HG03575 (cell line): ENCODE data around the gene GNPAT.

Experiments used
- ATAC-seq: cut with Tn5 transposase; IDR thresholded peaks from one replicate; pipeline ENCODE4 v1.9.1; 2021; ENCODE audit not compliant: unreplicated experiment, insufficient number of reproducible peaks, low FRiP score; ENCODE audit errors: extremely low read depth

GNPAT gene

DNA sequence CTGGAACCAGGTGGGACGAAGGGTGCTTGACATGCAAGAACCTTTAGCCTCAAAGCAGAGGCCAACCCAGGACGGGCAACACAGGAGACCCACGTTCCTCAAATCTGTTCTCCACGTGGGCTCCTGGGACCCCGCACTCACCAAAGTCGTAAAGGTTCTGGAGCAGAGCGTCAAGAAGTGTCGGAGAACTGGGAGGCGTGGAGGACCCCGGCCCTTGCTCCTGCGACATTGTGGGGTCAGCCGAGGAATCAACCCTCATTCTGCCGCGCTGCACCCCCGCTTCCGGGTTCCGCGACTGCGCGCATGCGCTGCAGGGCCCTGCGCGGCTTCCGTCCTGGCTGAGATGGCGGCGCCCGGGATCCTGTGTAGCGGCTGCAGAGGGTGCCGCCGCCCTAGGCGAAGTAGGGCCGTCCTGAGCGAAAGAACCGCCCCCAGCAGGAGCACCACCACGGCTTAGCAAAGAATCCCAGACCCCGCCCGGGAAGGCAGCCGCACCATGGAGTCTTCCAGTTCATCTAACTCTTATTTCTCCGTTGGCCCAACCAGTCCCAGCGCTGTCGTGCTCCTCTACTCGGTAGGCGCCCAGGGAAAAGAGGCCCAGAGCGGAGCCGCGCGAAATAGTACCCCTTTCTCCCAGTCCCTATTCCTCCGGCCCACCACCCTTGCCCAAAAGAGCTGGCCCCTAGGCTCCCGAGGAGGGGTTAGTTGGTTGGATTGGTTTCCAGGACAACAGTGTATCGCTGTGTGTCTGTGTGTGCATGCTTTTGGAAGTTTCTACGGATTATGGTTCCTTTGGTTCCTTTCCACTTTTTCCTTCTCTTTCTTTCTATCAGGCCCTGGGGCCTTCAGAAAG lies at the start of gene GNPAT:
Gene GNPAT (plus strand): TSS at position 330 of the 853 bp plus-strand sequence. CDS start 167 bp downstream, at position 497.
- ATAC-seq: no peak

DNA sequence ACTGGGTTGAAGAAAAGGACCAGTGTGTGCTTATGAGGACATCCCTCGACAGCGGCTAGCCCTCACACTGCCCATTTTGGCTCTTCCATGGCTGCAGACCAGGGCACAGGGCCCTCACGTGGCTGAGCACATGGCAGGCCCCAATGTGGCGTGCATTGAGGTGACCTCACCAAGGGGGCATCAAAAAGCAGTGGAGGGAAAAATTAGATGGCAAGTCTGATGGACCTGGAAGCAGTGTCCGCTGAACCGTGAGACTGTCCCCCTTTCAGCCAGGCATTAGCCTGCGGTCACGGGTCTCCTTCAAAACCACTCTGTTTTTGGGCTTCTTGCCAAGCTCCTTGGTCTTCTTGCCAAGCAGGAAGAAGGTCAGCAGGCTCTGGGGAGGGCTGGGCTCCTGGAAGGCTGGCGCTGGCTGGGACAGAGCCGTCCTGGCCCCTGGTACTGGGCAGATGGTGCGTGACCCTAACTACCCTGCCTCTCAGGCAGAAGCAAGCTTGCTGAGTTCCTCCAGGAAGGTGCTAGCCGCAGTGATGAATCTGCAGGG lies 48.3 kb upstream of the GNPAT start:
- ATAC-seq: no peak

DNA sequence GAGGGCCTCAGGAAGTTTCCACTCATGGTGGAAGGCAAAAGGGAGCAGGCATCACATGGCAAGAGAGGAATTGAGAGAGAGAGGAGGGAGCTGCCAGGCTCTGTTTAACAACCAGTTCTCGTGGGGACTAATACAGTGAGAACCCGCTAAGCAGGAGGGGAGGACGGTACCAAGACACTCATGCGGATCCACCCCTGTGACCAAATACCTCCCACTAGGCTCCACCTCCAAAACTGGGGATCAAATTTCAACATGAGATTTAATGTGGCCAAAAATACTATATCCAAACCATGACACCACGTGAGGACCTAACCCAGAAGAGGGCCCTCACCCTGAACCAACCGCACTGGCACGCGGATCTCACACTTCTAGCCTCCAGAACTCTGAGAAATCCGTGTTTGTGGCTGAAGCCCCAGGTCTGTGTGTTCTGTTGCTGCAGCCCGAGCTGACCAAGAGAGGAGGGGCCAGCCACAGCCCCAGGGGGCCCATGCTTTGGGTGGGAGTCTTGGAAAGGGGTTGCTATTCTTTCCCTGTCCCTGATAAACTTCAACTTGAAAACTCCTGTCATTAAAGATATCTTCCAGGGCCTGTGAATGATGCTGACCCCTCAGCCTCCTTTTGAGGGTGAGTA lies 47.2 kb upstream of the GNPAT start:
- no peak for ATAC-seq

DNA sequence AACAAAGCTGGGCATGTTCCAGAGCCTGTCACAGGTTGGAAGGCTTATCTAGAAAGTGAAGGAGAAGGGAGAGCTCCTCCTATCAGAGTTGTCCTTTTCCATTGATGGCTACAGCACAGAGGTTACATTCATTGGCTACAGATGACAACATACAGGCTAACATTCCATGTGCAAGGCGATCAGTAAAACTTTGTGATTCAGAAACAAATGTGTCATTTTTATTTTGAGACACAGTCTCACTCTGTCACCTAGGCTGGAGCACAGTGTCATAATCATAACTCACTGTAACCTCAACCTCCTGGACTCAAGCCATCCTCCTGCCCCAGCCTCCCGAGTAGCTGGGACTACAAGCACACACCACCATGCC lies 46.6 kb upstream of the GNPAT start:
- ATAC-seq: no peak

DNA sequence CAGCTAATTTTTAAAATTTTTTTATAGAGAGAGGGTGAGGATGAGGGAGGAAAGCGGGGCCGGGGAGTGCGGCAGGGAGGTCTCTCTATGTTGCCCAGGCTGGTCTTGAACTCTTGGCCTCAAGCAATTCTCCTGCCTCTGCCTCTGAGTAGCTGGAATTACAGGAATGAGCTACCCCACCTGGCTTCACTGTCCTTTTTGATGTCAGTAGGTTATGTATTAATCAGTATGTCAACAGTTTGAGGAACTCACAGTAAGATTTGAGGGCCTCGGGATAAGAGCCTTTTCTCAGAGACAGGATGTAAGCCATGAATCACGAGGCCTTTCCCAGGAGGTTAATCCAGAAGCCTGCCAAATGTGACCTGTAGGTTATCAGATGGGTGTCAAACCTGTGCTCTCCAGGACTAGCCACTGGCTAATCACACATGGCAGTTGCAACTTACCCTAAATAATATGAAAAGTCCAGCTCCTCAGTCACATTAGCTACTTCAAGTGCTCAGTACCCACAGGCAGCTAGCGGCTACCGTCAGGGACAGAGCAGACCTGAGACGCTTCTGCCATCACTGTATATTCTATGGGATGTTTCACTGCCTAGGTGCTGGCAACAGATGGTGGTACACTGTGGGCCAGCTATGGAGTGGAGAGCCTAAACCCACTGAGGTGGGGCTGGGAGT lies 46.0 kb upstream of the GNPAT start:
- ATAC-seq: no peak

DNA sequence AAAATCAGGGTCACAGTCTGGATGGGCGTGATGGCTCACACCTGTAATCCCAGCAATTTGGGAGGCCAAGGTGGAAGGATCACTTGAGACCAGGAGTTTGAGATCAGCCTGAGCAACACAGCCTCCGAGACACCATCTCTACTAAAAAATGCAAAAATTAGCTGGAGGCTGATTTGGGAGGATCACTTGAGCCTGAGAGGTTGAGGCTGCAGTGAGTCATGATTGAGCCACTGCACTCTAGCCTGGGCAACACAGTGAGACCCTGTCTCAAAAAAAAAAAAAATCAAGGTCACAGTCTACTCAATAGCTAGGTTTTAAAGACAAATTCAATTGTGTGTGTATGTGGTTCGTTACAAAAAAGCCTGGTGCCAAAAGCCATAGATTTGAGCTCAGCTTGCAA lies 44.7 kb upstream of the GNPAT start:
- no peak for ATAC-seq

DNA sequence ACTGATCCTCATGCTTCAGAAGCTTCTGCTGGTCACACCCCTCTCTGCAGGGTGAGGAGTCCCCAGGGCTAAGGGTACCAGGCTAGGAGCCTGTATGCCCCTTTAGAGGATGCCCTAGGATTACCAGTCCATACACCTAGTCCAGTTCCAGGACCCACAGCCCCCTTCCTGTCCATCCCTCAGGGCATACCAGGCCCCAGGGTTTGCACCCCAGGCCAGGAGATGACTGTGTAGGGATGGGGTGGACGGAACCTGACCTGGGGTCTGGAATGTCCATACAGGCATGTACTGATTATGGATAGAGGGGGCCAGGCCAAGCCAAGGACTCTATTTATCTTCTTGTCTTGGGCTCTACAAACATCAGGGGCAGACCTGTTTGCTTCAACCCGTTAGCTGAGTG lies 44.3 kb upstream of the GNPAT start:
- no peak for ATAC-seq

DNA sequence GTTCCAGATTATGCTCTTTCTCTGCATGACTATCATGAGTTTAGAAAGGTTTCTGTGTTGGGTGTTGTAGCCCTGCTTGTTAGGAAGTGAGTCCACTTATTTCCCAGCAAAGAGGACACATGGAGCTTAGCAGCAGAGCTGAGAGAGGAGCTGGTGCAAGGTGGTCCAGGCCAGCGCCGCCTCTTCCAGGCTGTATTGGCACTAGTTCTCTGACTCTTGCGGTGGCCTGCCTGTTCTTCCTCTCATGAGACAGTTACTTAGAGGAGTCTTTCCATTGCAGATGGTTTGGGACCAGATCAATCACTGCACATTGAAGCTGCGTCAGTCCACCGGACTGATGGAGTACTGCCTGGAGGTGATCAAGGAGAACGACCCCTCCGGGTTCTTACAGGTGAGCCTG lies 41.1 kb upstream of the GNPAT start:
- ATAC-seq: no peak

DNA sequence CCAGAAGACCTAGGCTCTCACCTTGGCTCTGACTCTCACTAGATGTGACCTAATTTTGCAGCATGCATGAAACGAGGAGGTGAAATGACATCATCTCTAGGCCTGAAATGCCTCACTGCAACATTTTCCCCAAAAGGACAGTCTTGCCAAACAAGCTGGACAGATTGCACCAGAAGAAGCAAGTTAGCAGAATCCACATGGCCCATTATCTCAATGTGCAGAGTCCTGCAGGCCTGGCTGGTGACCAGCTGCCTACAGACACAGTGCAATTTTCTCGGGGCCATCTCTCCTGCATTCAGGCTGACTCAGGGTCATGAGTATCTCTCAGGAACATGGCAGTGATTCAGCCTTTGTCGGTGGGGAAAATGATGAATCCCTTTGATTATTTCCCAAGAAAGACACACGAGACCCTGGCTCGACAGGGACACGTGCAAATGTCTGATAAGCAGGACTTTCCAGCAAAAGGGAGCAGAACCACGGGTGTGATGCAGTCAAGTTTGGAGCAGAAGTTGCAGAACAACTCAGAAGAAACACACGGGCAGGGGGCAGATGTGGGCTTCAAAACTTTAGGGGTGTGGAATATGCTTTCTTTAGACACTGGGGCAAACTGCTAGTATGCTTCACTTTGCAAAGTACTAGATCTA lies 40.5 kb upstream of the GNPAT start:
- no peak for ATAC-seq

DNA sequence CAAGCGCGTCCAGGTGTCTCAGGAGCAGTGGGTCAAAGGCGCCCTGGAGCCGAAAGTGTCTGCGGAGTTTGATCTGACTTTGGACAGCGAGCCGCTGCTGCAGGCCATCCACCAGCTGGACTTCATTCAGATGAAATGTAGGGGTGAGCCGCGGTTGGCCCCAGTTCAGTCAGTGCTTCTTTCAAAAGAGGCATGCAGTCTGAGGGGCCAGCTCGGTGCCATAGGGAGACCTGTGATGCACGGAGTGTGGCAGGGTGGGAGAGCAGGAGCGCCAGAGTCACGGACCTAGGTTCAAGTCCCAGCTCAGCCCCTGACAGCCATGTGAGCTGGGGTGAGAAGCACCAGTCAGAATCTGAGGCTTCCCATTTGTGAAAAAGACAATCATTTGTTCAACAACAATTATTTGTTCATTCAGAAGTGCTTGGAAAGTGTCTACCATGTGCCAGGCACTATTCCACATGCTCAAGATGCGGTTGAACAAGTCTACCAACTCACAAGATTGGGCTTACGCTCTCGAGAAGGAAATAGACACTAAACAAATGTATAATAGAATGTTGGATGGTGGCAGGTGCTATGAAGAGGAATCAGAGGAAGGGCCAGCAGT lies 39.5 kb upstream of the GNPAT start:
- no peak for ATAC-seq

DNA sequence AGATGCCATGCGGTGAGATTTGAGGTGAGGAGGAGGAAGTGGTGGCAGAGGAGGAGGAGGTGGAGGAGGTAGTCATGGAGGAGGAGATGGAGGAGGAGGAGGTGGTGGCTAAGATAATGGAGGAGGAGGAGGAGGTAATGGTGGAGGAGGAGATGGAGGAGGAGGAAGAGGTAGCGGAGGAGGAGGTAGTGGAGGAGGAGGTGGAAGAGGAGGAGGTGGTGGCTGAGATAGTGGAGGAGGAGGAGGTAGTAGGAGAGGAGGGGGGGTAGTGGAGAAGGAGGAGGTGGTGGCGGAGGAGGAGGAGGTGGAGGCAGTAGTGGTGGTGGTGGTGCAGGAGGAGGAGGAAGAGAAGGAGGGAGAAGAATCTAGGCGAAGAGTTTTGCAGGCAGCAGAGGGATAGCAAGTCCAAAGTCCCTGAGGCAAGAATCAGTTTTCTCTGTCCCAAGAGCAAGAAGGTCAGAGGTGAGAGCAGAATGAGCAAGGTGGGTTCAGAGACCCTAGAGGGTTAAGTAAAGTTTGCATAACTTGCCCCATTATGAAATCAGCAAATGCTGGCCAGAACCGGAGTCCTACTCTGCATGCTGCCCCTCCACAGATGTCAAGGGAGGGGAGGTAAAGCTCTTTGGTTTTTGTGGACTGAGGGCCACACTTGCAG lies 38.9 kb upstream of the GNPAT start:
- no peak for ATAC-seq

DNA sequence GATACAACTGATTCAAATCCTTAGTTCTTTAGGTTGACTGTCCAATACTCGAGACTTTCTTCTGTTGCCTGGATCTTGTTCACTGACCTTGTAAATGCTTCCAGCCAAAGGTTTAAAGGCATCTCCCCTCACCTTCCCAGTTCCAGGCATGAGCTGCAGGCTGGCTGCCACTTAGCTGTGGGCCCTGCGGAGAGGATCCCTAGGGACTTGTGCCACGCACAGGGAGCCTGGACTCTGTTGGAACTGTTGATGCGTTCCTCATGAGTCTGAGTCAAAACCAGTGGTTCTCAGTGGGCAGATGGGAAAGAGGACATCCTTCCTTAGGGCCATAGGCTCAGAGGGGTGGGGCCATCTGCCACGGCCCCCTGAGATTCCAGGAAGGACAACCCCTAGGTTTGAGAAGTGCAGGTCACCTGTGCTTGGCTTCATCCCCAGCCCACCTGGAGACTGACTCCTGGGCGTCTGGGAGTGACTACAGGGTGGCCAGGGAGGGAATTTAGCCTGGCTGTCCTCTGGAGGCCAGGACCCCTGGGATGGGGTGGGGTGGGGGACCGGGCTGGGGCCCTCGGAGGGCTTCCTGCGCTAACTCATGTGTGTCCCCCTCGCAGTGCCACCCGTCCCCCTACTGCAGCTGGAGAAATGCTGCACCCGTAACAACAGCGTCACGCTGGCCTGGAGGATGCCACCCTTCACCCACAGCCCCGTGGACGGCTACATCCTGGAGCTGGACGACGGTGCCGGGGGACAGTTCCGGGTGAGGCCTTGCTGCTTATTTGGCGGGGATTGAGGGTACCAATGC lies 37.6 kb upstream of the GNPAT start:
- no peak for ATAC-seq

DNA sequence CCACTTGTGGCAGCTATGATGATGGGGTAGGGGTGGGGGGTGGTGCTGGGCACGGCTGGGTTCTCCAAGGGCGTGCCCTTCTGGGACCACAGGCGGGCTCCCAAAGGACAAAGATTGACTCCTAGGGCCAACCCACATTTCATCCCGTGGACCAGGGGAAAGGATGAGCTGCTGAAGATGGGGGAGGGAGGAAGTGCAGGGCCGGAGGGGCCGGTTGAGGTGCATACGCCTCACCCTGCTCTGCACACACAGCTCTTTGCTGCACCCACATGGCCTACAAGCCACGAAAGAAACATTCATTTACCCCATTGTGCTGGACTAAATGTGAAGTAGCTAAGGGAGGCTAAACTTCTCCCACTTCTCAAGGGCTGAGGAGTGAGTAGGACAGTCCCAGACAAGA lies 34.2 kb upstream of the GNPAT start:
- no peak for ATAC-seq

DNA sequence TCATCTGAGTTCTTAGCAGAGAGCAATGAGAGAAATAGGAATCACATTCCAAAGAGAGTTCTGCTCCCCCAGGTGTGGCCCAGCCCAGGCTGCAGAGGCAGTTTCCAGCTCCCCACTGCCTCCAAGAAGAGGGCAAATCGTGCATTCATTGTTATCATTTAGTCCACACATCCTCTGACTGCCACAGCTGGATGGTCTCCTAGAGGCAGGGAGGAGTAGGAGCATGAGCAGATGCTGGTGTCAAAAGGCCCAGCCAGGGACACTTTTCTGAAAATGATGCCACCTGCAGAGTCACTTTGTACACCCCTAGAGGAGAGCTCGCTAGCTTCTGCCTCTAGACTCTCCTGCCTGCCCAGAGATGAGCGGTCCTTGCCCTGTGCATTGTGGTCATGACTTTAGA lies 33.6 kb upstream of the GNPAT start:
- ATAC-seq: no peak

DNA sequence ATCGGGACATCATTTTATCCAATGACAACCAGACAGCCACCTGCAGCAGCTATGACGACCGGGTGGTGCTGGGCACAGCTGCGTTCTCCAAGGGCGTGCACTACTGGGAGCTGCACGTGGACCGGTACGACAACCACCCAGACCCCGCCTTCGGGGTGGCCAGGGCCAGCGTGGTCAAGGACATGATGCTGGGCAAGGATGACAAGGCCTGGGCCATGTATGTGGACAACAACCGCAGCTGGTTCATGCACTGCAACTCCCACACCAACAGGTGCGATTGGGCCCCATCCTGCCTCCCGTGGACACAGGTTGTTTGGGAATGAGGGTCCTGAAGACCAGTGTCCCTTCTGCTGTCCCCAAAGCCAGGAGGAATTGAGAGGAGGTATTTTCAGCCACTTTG lies 32.0 kb upstream of the GNPAT start:
- no peak for ATAC-seq

DNA sequence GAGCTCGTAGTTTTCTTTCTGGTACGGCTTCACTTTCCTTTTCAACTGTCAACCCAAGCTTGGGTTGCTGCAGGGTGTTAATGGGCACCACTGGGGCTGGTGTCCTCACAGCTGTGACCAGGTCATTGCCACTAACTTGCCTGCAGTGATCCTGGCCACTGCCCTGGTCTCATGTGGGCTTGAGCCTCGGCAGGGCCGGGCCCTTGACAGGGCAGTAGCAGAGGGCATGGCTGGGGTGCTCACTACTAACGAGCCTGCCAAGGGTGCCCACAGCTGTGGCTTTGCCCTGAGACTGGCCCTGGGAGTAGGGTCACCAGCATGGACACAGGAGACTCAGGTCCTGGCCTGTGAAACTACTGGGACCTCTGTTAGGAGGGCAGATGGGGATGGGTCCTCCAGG lies 31.5 kb upstream of the GNPAT start:
- ATAC-seq: no peak

DNA sequence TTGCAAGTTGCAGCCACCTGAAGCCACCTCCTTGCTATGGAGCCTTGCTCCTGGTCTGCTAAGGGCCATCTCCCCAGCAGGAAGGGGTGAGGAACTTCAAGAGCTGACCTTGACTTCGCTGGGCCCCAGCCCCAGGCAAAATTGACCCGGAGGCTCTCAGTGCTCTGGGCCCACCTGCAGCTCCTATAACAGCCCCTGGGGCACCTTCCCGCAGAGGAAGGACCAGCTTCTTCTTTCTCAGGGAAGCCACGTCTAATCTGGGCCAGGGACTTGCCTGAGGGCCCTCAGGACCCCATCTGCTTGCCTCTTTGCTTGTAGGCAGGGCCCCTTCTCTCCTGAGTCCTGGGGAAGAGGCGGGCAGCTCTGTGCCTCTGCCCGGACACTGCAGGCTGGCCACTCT lies 30.9 kb upstream of the GNPAT start:
- ATAC-seq: no peak
